ENCODE results near the gene KCNJ6. TPM values are rescaled to one million over a fixed set of nuclear protein-coding genes. Genes with fewer than 3 reads are reported as not detected.

Gene KCNJ6
- total and polyA plus RNA-seq, 4 experiments from 2014 or later, result not detected

- ChIA-PET CTCF (ENCODE audit: partially characterized antibody) (no interaction called here), POLR2A (ENCODE audit: partially characterized antibody) (no interaction called here)
- DNase-seq, result no peak
- H3K4me3 ChIP-seq (ENCODE audit: low read length in 2 of 2), result no peak overlapping the region
- no peaks in the 10 kb centered on the region for H3K36me3 ChIP-seq (ENCODE audit: insufficient read depth, low read length)
- peaks cover 4 to 16% of the 10 kb centered on the region in 2 donors for H3K27me3 Mint-ChIP-seq
- no peaks in the 10 kb centered on the region for H3K4me1 ChIP-seq (ENCODE audit: insufficient read depth, low read length)
- no peaks in the 10 kb centered on the region for H3K36me3 Mint-ChIP-seq
- no peaks in the 10 kb centered on the region for H3K9me3 ChIP-seq (ENCODE audit: control insufficient read depth in 1 of 2, low read length in 2 of 2)
- H3K27ac Mint-ChIP-seq, result no peak overlapping the region
- no peaks in the 10 kb centered on the region for H3K9me3 Mint-ChIP-seq
- no peaks in the 10 kb centered on the region for H3K27me3 ChIP-seq (ENCODE audit: insufficient read depth, low read length)
- no peak overlapping the region for H3K27ac ChIP-seq (ENCODE audit: low read depth, low read length)
- H3K4me3 Mint-ChIP-seq, result no peak overlapping the region
- intact Hi-C loops (cut with micrococcal nuclease), result no loop called here
- no peaks in the 10 kb centered on the region for H3K4me1 Mint-ChIP-seq
Observed at GRCh38 chr21:37886120-37886519, 30.1 kb downstream of the KCNJ6 start.

DNA sequence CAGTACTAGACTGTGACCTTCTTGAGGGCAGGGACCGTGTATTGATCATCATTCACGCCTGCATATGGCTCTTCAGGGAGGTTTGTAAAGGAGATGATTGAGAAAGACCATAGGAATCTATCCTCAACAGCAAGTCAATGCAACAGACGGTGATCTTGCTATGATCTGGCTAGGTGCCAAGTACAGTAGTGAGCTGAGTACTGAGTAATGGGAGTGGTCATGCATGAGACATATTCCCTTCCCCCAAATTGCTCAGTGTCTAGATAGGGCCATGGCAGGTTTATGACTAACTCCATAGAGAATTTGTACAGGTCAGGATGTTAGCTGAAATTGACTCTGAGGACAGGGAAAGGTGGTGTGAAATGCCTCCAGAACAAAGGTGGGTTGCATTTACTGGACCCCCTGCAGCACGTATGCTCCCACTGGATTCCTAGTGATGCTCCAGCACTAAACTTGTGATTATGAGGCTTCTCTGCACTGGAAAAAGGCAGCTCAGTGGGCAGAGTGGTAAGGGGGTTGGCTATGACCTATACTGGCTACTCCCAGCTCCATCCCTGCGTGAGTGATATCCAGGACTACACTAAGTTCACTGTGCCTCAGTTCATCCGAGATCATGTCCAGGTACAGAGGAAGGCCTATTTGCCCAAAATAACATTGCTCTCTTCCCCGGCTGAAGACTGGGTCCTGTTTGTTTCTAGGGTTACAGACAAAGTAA lies 37.2 kb downstream of the KCNJ6 start:
- ChIA-PET POLR2A (ENCODE audit: partially characterized antibody) (no interaction called here), CTCF (ENCODE audit: partially characterized antibody) (no interaction called here)
- Histone ChIP-seq H3K27me3 (ENCODE audit: insufficient read depth, low read length) (no peaks in the 10 kb centered on the region), H3K4me1 (ENCODE audit: insufficient read depth, low read length) (no peaks in the 10 kb centered on the region), H3K36me3 (ENCODE audit: insufficient read depth, low read length) (no peaks in the 10 kb centered on the region), H3K27ac (ENCODE audit: low read depth, low read length) (no peak overlapping the region), H3K4me3 (ENCODE audit: low read length in 2 of 2) (no peak overlapping the region), H3K9me3 (ENCODE audit: control insufficient read depth in 1 of 2, low read length in 2 of 2) (no peaks in the 10 kb centered on the region)
- Mint-ChIP-seq H3K4me3 (no peak overlapping the region), H3K36me3 (no peaks in the 10 kb centered on the region), H3K27ac (no peak overlapping the region), H3K9me3 (no peaks in the 10 kb centered on the region), H3K27me3 (peaks cover 0 to 2% of the 10 kb centered on the region in 2 donors), H3K4me1 (no peaks in the 10 kb centered on the region)
- DNase-seq, result no peak
- intact Hi-C loops (cut with micrococcal nuclease), result no loop called here

GRCh38 chr21:37877888-37878684 lies 38.2 kb downstream of the KCNJ6 start:
- H3K27ac Mint-ChIP-seq, result no peak overlapping the region
- H3K4me1 Mint-ChIP-seq, result no peaks in the 10 kb centered on the region
- DNase-seq, result no peak
- H3K9me3 ChIP-seq (ENCODE audit: control insufficient read depth in 1 of 2, low read length in 2 of 2), result no peaks in the 10 kb centered on the region
- no peak overlapping the region for H3K27ac ChIP-seq (ENCODE audit: low read depth, low read length)
- no peaks in the 10 kb centered on the region for H3K4me1 ChIP-seq (ENCODE audit: insufficient read depth, low read length)
- ChIA-PET POLR2A (ENCODE audit: partially characterized antibody) (interaction anchor here (0.6 kb wide), 1 partner anchor 100 kb away, joined by 3 read pairs; no protein-coding TSS in a partner anchor), CTCF (ENCODE audit: partially characterized antibody) (no interaction called here)
- no peaks in the 10 kb centered on the region for H3K36me3 ChIP-seq (ENCODE audit: insufficient read depth, low read length)
- no peak overlapping the region for H3K4me3 Mint-ChIP-seq
- intact Hi-C loops (cut with micrococcal nuclease), result no loop called here
- H3K27me3 ChIP-seq (ENCODE audit: insufficient read depth, low read length), result no peaks in the 10 kb centered on the region
- no peak overlapping the region for H3K4me3 ChIP-seq (ENCODE audit: low read length in 2 of 2)
- no peaks in the 10 kb centered on the region for H3K36me3 Mint-ChIP-seq
- H3K9me3 Mint-ChIP-seq, result no peaks in the 10 kb centered on the region
- peaks cover 0 to 2% of the 10 kb centered on the region in 2 donors for H3K27me3 Mint-ChIP-seq

- H3K4me3 ChIP-seq (ENCODE audit: low read length in 2 of 2), result no peak overlapping the region
- Mint-ChIP-seq H3K27ac (no peak overlapping the region), H3K36me3 (no peaks in the 10 kb centered on the region), H3K9me3 (no peaks in the 10 kb centered on the region), H3K4me3 (no peak overlapping the region), H3K4me1 (no peaks in the 10 kb centered on the region), H3K27me3 (peaks cover 0 to 2% of the 10 kb centered on the region in 2 donors)
- intact Hi-C loops (cut with micrococcal nuclease), result no loop called here
- H3K9me3 ChIP-seq (ENCODE audit: control insufficient read depth in 1 of 2, low read length in 2 of 2), result no peaks in the 10 kb centered on the region
- H3K27me3 ChIP-seq (ENCODE audit: insufficient read depth, low read length), result no peaks in the 10 kb centered on the region
- H3K4me1 ChIP-seq (ENCODE audit: insufficient read depth, low read length), result no peaks in the 10 kb centered on the region
- DNase-seq, result no peak
- ChIA-PET CTCF (ENCODE audit: partially characterized antibody) (no interaction called here), POLR2A (ENCODE audit: partially characterized antibody) (no interaction called here)
- no peaks in the 10 kb centered on the region for H3K36me3 ChIP-seq (ENCODE audit: insufficient read depth, low read length)
- H3K27ac ChIP-seq (ENCODE audit: low read depth, low read length), result no peak overlapping the region
Observed at GRCh38 chr21:37877171-37877570, 39.1 kb downstream of the KCNJ6 start.

- Mint-ChIP-seq H3K36me3 (no peaks in the 10 kb centered on the region), H3K4me1 (no peaks in the 10 kb centered on the region), H3K27ac (no peak overlapping the region), H3K9me3 (peaks cover 0 to under 1% (median 0%) of the 10 kb centered on the region in 8 donors), H3K27me3 (peaks cover 0 to 2% of the 10 kb centered on the region in 2 donors), H3K4me3 (no peak overlapping the region)
- Histone ChIP-seq H3K9me3 (ENCODE audit: control insufficient read depth in 1 of 2, low read length in 2 of 2) (no peaks in the 10 kb centered on the region), H3K36me3 (ENCODE audit: insufficient read depth, low read length) (no peaks in the 10 kb centered on the region), H3K4me3 (ENCODE audit: low read length in 2 of 2) (no peak overlapping the region), H3K27me3 (ENCODE audit: insufficient read depth, low read length) (no peaks in the 10 kb centered on the region), H3K27ac (ENCODE audit: low read depth, low read length) (no peak overlapping the region), H3K4me1 (ENCODE audit: insufficient read depth, low read length) (no peaks in the 10 kb centered on the region)
- no peak for DNase-seq
- CTCF ChIA-PET (ENCODE audit: partially characterized antibody), result no interaction called here
- intact Hi-C loops (cut with micrococcal nuclease), result no loop called here
- POLR2A ChIA-PET (ENCODE audit: partially characterized antibody), result no interaction called here
Observed at GRCh38 chr21:37876561-37876960, 39.7 kb downstream of the KCNJ6 start.

DNA sequence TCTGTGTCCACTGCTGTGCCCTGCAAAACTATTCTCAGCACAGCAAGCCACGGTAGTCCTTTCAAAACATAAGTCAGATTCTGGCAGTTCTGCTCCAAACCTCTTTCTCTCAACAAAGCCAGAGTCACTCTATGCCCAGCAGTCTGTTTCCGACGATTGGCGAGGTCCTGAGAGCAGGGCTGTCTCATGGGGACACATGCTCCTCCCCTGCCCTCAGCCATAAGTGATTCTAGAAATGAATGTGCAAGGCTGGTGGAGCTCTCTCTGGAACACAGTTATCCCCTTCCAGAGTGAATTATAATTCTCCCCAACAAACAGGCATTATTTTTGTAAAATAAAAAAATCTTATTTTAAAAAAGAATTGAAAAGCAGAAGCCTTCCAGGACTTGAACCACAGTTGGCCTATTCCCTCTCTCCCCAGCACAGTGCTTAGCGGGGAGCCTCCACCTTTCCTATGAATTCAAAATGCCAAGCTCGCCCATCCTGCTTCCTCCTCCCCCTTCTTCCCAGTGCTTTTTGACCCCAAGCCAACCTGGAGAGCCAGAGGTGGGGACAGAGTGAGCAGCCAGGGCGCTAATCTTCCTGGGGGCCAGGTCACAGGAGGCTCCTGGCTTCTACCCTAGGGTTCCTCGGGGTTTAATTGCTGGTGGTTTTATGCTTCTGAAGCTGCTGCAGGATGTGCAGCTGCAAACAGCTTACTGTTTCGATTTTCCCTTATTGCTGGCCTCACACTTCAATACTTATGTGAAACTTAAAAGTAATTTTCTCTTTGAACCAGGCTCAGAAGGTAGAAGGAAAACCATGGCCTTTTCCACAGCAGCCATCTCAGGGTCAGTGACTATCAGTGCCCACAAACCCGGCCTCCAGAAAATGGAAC lies 41.1 kb downstream of the KCNJ6 start:
- H3K4me3 ChIP-seq (ENCODE audit: low read length in 2 of 2), result no peak overlapping the region
- CTCF ChIA-PET (ENCODE audit: partially characterized antibody), result no interaction called here
- Mint-ChIP-seq H3K4me1 (no peaks in the 10 kb centered on the region), H3K9me3 (peaks cover 0 to 2% (median 0%) of the 10 kb centered on the region in 8 donors), H3K36me3 (no peaks in the 10 kb centered on the region), H3K27ac (no peak overlapping the region), H3K4me3 (no peak overlapping the region), H3K27me3 (peaks cover 0 to 3% of the 10 kb centered on the region in 2 donors)
- POLR2A ChIA-PET (ENCODE audit: partially characterized antibody), result no interaction called here
- no peak for DNase-seq
- intact Hi-C loops (cut with micrococcal nuclease), result no loop called here
- no peaks in the 10 kb centered on the region for H3K9me3 ChIP-seq (ENCODE audit: control insufficient read depth in 1 of 2, low read length in 2 of 2)
- H3K4me1 ChIP-seq (ENCODE audit: insufficient read depth, low read length), result no peaks in the 10 kb centered on the region
- H3K36me3 ChIP-seq (ENCODE audit: insufficient read depth, low read length), result no peaks in the 10 kb centered on the region
- H3K27ac ChIP-seq (ENCODE audit: low read depth, low read length), result no peak overlapping the region
- H3K27me3 ChIP-seq (ENCODE audit: insufficient read depth, low read length), result no peaks in the 10 kb centered on the region

DNA sequence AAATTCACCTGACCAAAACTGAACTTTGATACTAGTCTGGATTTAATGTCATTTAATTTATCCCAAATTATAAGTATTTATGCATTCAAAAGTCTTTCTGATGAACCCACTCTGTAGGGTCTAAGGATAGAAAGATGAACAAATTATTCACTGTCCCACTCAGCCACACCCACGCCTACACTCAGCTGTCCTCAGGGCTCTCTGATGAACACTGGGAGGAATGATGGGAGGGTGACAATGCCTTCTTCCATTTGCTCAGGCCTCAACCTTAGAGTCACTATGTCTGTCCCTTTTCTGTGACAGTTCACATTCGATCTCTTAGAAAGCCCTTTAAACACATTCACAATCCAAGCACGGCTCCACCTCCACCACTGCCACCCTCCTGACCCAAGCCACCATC lies 41.8 kb downstream of the KCNJ6 start:
- Histone ChIP-seq H3K36me3 (ENCODE audit: insufficient read depth, low read length) (no peaks in the 10 kb centered on the region), H3K27ac (ENCODE audit: low read depth, low read length) (no peak overlapping the region), H3K4me3 (ENCODE audit: low read length in 2 of 2) (no peak overlapping the region), H3K9me3 (ENCODE audit: control insufficient read depth in 1 of 2, low read length in 2 of 2) (no peaks in the 10 kb centered on the region), H3K4me1 (ENCODE audit: insufficient read depth, low read length) (no peaks in the 10 kb centered on the region), H3K27me3 (ENCODE audit: insufficient read depth, low read length) (no peaks in the 10 kb centered on the region)
- Mint-ChIP-seq H3K27me3 (peaks cover 0 to 3% of the 10 kb centered on the region in 2 donors), H3K4me3 (no peak overlapping the region), H3K36me3 (no peaks in the 10 kb centered on the region), H3K9me3 (peaks cover 0 to 2% (median 0%) of the 10 kb centered on the region in 8 donors), H3K4me1 (no peaks in the 10 kb centered on the region), H3K27ac (no peak overlapping the region)
- intact Hi-C loops (cut with micrococcal nuclease), result no loop called here
- ChIA-PET CTCF (ENCODE audit: partially characterized antibody) (no interaction called here), POLR2A (ENCODE audit: partially characterized antibody) (no interaction called here)
- no peak for DNase-seq

All from CD4-positive, alpha-beta memory T cell (primary cell).